Measurements from ENCODE around the gene KRT6A.
"Not testable (repeated sequence)": the region's sequence is repeated elsewhere in the genome, so short reads cannot be mapped to it uniquely, and the experiment has no call there.

The KRT6A gene

GRCh38 chr12:52500574-52500973 lies 7.5 kb upstream of the KRT6A start:
- not testable (repeated sequence) for DNase-seq (ENCODE audit: low read depth)

- DNase-seq (ENCODE audit: low read depth): no peak
Measured at GRCh38 chr12:52499806-52500560, 6.9 kb upstream of the KRT6A start.

GRCh38 chr12:52498946-52499345 lies 5.9 kb upstream of the KRT6A start:
- no peak for DNase-seq (ENCODE audit: low read depth)

GRCh38 chr12:52497975-52498374 lies 4.9 kb upstream of the KRT6A start:
- no peak for DNase-seq (ENCODE audit: low read depth)

GRCh38 chr12:52496590-52497071 lies 3.6 kb upstream of the KRT6A start:
- DNase-seq (ENCODE audit: low read depth): no peak

- no peak for DNase-seq (ENCODE audit: low read depth)
Measured at GRCh38 chr12:52496054-52496453, 3.0 kb upstream of the KRT6A start.

GRCh38 chr12:52495389-52495788 lies 2.3 kb upstream of the KRT6A start:
- no peak for DNase-seq (ENCODE audit: low read depth)

- DNase-seq (ENCODE audit: low read depth): no peak
Measured at GRCh38 chr12:52494518-52494917, 1.5 kb upstream of the KRT6A start.

- no peak for DNase-seq (ENCODE audit: low read depth)
Measured at GRCh38 chr12:52494100-52494499, 1.0 kb upstream of the KRT6A start.

- not testable (repeated sequence) for DNase-seq (ENCODE audit: low read depth)
Measured at GRCh38 chr12:52492405-52492804, 652 bp downstream of the KRT6A start.

GRCh38 chr12:52491495-52491894 lies 1.6 kb downstream of the KRT6A start:
- not testable (repeated sequence) for DNase-seq (ENCODE audit: low read depth)

GRCh38 chr12:52488736-52489135 lies 4.3 kb downstream of the KRT6A start:
- no peak for DNase-seq (ENCODE audit: low read depth)

GRCh38 chr12:52487744-52488443 lies 5.2 kb downstream of the KRT6A start:
- DNase-seq (ENCODE audit: low read depth): not testable (repeated sequence)

GRCh38 chr12:52487211-52487610 lies 5.8 kb downstream of the KRT6A start:
- no peak for DNase-seq (ENCODE audit: low read depth)

GRCh38 chr12:52486166-52487105 lies 6.6 kb downstream of the KRT6A start:
- DNase-seq (ENCODE audit: low read depth): no peak

- DNase-seq (ENCODE audit: low read depth): no peak
Measured at GRCh38 chr12:52480073-52480472, 13.0 kb downstream of the KRT6A start.

- no peak for DNase-seq (ENCODE audit: low read depth)
Measured at GRCh38 chr12:52477651-52478050, 15.4 kb downstream of the KRT6A start.

- DNase-seq (ENCODE audit: low read depth): no peak
Measured at GRCh38 chr12:52474212-52474611, 18.8 kb downstream of the KRT6A start.

GRCh38 chr12:52473768-52474167 lies 19.3 kb downstream of the KRT6A start, which contains the start of gene KRT6C:
Gene KRT6C, minus strand, starts transcription at chr12:52473805. Its CDS starts 68 bp downstream, at chr12:52473737.
- no peak for DNase-seq (ENCODE audit: low read depth)

GRCh38 chr12:52469853-52470252 lies 23.2 kb downstream of the KRT6A start:
- no peak for DNase-seq (ENCODE audit: low read depth)

- no peak for DNase-seq (ENCODE audit: low read depth)
Measured at GRCh38 chr12:52464897-52465296, 28.2 kb downstream of the KRT6A start.

- no peak for DNase-seq (ENCODE audit: low read depth)
Measured at GRCh38 chr12:52461693-52462092, 31.4 kb downstream of the KRT6A start.

Data from CMK (cell line).